ENCODE measurements around the gene GDPD4. TPM values are rescaled to one million over a fixed set of nuclear protein-coding genes. Genes with fewer than 3 reads are reported as not detected.

Gene GDPD4
- total RNA-seq, 1 experiment from 2014 or later = not detected

- Histone ChIP-seq H3K9me2 (ENCODE audit: insufficient read depth) (no peaks in the 10 kb centered on the region), H3K9ac (ENCODE audit: low read length) (no peak overlapping the region)
Measured at GRCh38 chr11:77250881-77251640, 50.4 kb downstream of the GDPD4 start.

More at GRCh38 chr11:77250881-77251640, 50.4 kb downstream of the GDPD4 start:
- ChIA-PET RAD21 (ENCODE audit: low non-redundant PET in 1 of 2, low total read pairs in 2 of 2, uncharacterized antibody in 2 of 2, unreplicated experiment in 2 of 2) (no interaction called here), POLR2A (no interaction called here), CTCF (no interaction called here)
- H3K36me3 ChIP-seq (ENCODE audit: control insufficient read depth in 1 of 2, insufficient read depth in 2 of 2, low read length in 2 of 2) = no peaks in the 10 kb centered on the region
- no peaks in the 10 kb centered on the region for H4K20me1 ChIP-seq (ENCODE audit: insufficient read depth)
- H3K79me2 ChIP-seq (ENCODE audit: insufficient read depth, low read length) = no peaks in the 10 kb centered on the region
- no peak overlapping the region for H3K27ac ChIP-seq (ENCODE audit: low read depth, low read length)
- no peaks in the 10 kb centered on the region for H3K27me3 ChIP-seq (ENCODE audit: insufficient read depth, low read length)
- no peak overlapping the region for H3K4me3 ChIP-seq (replicated peaks in 1 of 2; ENCODE audit: low read depth in 1 of 2, low read length in 2 of 2)
- TF ChIP-seq EZH2phosphoT487 (IDR thresholded peaks at IDR 0.05; ENCODE audit: borderline replicate concordance) (no peak), SRF (IDR thresholded peaks at IDR 0.05; ENCODE audit: low read depth) (no peak), CTCF (IDR thresholded peaks at IDR 0.05 in 2 of 3, conservative IDR thresholded peaks at IDR 0.05 in 1 of 3; ENCODE audit: borderline replicate concordance in 1 of 3, insufficient read depth in 1 of 3, low read depth in 2 of 3, low read length in 2 of 3) (no peak), RAD21 (IDR thresholded peaks at IDR 0.05; ENCODE audit: low read depth) (no peak), SP1 (IDR thresholded peaks at IDR 0.05; ENCODE audit: low read depth) (peak; percentile 27; the same call in 1 of the 2 replicates), MAX (IDR thresholded peaks at IDR 0.05) (0 out of 2 replicates have a peak, but pooled peaks have one; percentile 5), JUND (IDR thresholded peaks at IDR 0.05) (0 out of 2 replicates have a peak, but pooled peaks have one; percentile 26), ZBTB33 (IDR thresholded peaks at IDR 0.05; ENCODE audit: extremely low read depth, insufficient replicate concordance, low read length) (no peak), FOSL1 (IDR thresholded peaks at IDR 0.05; ENCODE audit: low read depth) (peak; percentile 24; the same call in 1 of the 2 replicates)
- H3K4me1 ChIP-seq (ENCODE audit: control insufficient read depth in 1 of 2, insufficient read depth in 2 of 2, low read length in 2 of 2) = peaks cover 0 to 20% of the 10 kb centered on the region in 2 experiments; a peak in 1 of 4 replicates
- H3K9me3 ChIP-seq (ENCODE audit: control insufficient read depth in 1 of 2, insufficient read depth in 1 of 2, low read depth in 1 of 2, low read length in 2 of 2) = no peaks in the 10 kb centered on the region
- ATAC-seq (no peak), DNase-seq (ENCODE audit: low read depth, low spot score) (no peak)
- H3K4me2 ChIP-seq (ENCODE audit: low read length) = peak overlapping the region; percentile 25; the same call in 1 of the 2 replicates
- intact Hi-C loops (cut with micrococcal nuclease) = no loop called here
- no TSS peak for BruUV-seq (replicated peaks)
- peak overlapping the region; percentile 80 for H2AFZ ChIP-seq (ENCODE audit: low read depth, low read length, poor library complexity, severe bottlenecking)
